COR-L47 (cell line): Measurements from ENCODE around the gene PRSS36.

Source experiments
- DNase-seq: peaks from one replicate; lab custom pipeline; 2025; lab: John Stamatoyannopoulos, UW

Gene PRSS36

GRCh38 chr16:31099860-31100638 is 49.8 kb downstream of the PRSS36 start:
- no peak for DNase-seq

GRCh38 chr16:31094424-31095120 is 55.3 kb downstream of the PRSS36 start, which contains the start of gene VKORC1:
Gene VKORC1, minus strand, starts transcription at chr16:31094797. Its CDS starts 68 bp downstream, at chr16:31094729.
- peak; percentile 98 for DNase-seq

GRCh38 chr16:31094088-31094423 is 55.8 kb downstream of the PRSS36 start:
- DNase-seq, result no peak

- DNase-seq, result peak; percentile 49
Measured at GRCh38 chr16:31093132-31093703, 56.6 kb downstream of the PRSS36 start.

DNA sequence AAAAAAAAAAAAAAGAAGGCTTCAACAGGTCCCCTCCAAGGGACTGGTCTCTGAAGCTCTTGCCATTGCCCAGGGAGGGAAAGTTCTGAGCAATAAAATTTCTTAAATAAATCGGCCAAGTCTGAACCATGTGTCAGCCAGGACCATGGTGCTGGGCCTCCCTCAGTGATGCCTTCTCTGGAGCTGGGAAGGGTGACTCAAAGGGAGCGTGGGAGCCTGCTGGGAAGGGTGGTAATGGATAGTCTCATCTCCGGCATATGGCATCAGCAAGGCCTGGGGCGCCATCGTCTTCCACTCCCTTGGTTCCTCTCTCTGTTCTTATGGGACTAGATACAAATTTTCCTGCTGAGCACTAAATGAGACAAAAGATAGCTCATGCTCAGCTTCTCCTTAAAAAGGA is 57.5 kb downstream of the PRSS36 start:
- DNase-seq, result no peak

DNA sequence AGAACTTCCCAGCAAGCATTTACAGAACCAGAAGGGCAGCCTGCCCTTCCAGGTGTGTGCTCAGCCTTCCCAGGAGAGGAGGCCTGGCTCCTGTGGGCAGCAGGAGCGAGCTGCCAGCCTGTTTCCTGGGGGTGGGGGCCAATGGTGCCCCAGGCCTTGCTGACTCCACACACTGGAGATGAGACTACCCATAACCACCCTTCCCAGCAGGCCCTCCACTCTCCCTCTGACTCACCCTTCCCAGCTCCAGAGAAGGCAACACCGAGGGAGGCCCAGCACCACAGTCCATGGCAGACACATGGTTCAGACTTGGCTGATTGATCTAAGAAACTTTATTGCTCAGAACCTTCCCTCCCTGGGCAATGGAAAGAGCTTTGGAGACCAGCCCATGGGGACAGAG is 59.3 kb downstream of the PRSS36 start:
- no peak for DNase-seq

DNA sequence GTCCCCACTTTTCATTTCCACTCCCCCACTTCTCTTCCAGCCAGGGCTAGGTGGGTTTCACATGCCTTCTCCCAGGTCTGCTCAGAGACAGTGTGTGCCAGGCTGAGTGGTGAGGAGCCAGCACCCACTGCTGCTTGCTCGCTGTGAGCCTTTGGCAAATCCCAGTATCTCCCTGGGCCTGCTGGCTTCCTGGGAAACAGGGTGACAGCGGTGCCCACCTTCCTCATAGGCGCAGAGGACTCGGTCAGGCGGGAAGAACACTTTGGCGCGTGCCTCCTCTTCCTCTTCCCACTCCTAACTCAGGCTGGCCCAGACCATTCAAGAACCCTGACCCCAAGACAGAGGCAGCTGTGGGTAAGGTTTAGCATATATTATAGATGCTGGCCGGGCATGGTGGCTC is 60.7 kb downstream of the PRSS36 start:
- DNase-seq, result no peak
